HCT116 (cell line): ENCODE measurements around the gene KCNK4. TPM values are rescaled to one million over a fixed set of nuclear protein-coding genes. Genes with fewer than 3 reads are reported as not detected.

Source experiments
- ATAC-seq: fragments of 200-7000 bp; cut with Tn5 transposase; 2 replicates; pipeline ENCODE4 v1.9.1; 2020; ENCODE audit warnings: mild to moderate bottlenecking, moderate library complexity
- BruUV-seq: library from RNA; stranded (reverse); fragments of 400-500 nt; replicated peaks from 2 replicates; lab custom pipeline; 2021; lab: Mats Ljungman, UMichigan
- CTCF ChIA-PET: fragments of 300-600 bp; sonication (Branson Sonifier 250); formaldehyde crosslinking; loops from one replicate; lab custom pipeline; 2021; ENCODE audit warnings: antibody characterized with exemption; lab: Charles Lee
- POLR2A ChIA-PET: fragments of 300-600, 350-600 bp; sonication (Branson Sonifier 250); formaldehyde crosslinking; loops from one replicate; lab custom pipeline; 2021; ENCODE audit warnings: antibody characterized with exemption; lab: Charles Lee
- RAD21 ChIA-PET, 2 experiments: fragments of 300-600 bp; sonication (Branson Sonifier 250); formaldehyde crosslinking; loops; one replicate each; lab custom pipeline; 2023; ENCODE audit warnings: low total read pairs in 2 of 2; ENCODE audit not compliant: uncharacterized antibody in 2 of 2, unreplicated experiment in 2 of 2, low non-redundant PET in 1 of 2; lab: Charles Lee
- DNase-seq: peaks from one replicate; pipeline ENCODE4 v3.0.0-alpha.2; 2010; ENCODE audit warnings: low read depth, low spot score
- H2AFZ ChIP-seq: fragments of 200-600 bp; shearing (Covaris generic), sonication (generic); 2 replicates; pipeline ENCODE4 v1.6.1; 2017; ENCODE audit warnings: low read depth, mixed run types, mixed read lengths, antibody characterized with exemption, low read length; ENCODE audit not compliant: poor library complexity, severe bottlenecking
- H3K27ac ChIP-seq: 2 replicates; pipeline ENCODE4 v1.5.1; 2012; ENCODE audit warnings: low read depth, low read length
- H3K27me3 ChIP-seq: fragments of 200-600 bp; sonication (generic); 2 replicates; pipeline ENCODE4 v1.6.1; 2016; ENCODE audit warnings: mixed run types, low read length, mixed read lengths; ENCODE audit not compliant: insufficient read depth
- H3K36me3 ChIP-seq, 2 experiments: fragments of 200-500 bp in 1 of 2; fragments of 200-600 bp in 1 of 2; sonication (Bioruptor generic) in 1 of 2; sonication (generic) in 1 of 2; 2 replicates each; pipeline versions ENCODE4 v1.5.1 to v1.6.1; 2014 to 2016; ENCODE audit warnings: low read length in 2 of 2, inconsistent platforms in 1 of 2, mixed read lengths in 1 of 2, mixed run types in 1 of 2; ENCODE audit not compliant: insufficient read depth in 2 of 2, control insufficient read depth in 1 of 2
- H3K4me1 ChIP-seq, 2 experiments: fragments of 200-600 bp in 1 of 2; sonication (generic) in 1 of 2; 2 replicates each; pipeline versions ENCODE4 v1.5.1 to v1.6.1; 2012 to 2017; ENCODE audit warnings: low read length in 2 of 2, inconsistent platforms in 1 of 2, mild to moderate bottlenecking in 1 of 2, mixed read lengths in 1 of 2, mixed run types in 1 of 2, moderate library complexity in 1 of 2; ENCODE audit not compliant: insufficient read depth in 2 of 2, control insufficient read depth in 1 of 2
- H3K4me2 ChIP-seq: fragments of 200-600 bp; sonication (generic); 2 replicates; pipeline ENCODE4 v1.6.1; 2017; ENCODE audit warnings: mixed run types, low read length, mixed read lengths
- H3K4me3 ChIP-seq, 2 experiments: fragments of 200-600 bp in 1 of 2; sonication (generic) in 1 of 2; replicated peaks in 1 of 2; 2 replicates each; pipeline ENCODE4 v1.5.1; 2011 to 2016; ENCODE audit warnings: low read length in 2 of 2, control low read depth in 1 of 2, low read depth in 1 of 2, mild to moderate bottlenecking in 1 of 2, mixed read lengths in 1 of 2, mixed run types in 1 of 2
- H3K79me2 ChIP-seq: fragments of 200-600 bp; sonication (generic); 2 replicates; pipeline ENCODE4 v1.6.1; 2017; ENCODE audit warnings: mild to moderate bottlenecking, mixed run types, low read length, moderate library complexity, mixed read lengths; ENCODE audit not compliant: insufficient read depth
- H3K9ac ChIP-seq: fragments of 200-600 bp; sonication (generic); 2 replicates; pipeline ENCODE4 v1.6.1; 2016; ENCODE audit warnings: low read length, mixed read lengths
- H3K9me2 ChIP-seq: fragments of 200-600 bp; sonication (generic), shearing (Covaris generic); 2 replicates; pipeline ENCODE4 v1.6.1; 2017; ENCODE audit warnings: mixed run types, mild to moderate bottlenecking, moderate library complexity; ENCODE audit not compliant: insufficient read depth
- H3K9me3 ChIP-seq, 2 experiments: fragments of 200-500 bp in 1 of 2; fragments of 200-600 bp in 1 of 2; sonication (Bioruptor generic) in 1 of 2; sonication (generic) in 1 of 2; 2 replicates each; pipeline ENCODE4 v1.6.1; 2014 to 2017; ENCODE audit warnings: low read length in 2 of 2, mixed read lengths in 2 of 2, inconsistent platforms in 1 of 2, low read depth in 1 of 2, mild to moderate bottlenecking in 1 of 2, mixed run types in 1 of 2, moderate library complexity in 1 of 2; ENCODE audit not compliant: control insufficient read depth in 1 of 2, insufficient read depth in 1 of 2
- H4K20me1 ChIP-seq: fragments of 200-600 bp; sonication (generic), shearing (Covaris generic); 2 replicates; pipeline ENCODE4 v1.6.1; 2017; ENCODE audit warnings: mixed run types, mild to moderate bottlenecking, moderate library complexity; ENCODE audit not compliant: insufficient read depth
- ATF3 ChIP-seq: IDR thresholded peaks from 2 replicates; pipeline ENCODE4 v1.6.1; 2012
- EZH2 ChIP-seq: fragments of 200-600 bp; sonication (generic); IDR thresholded peaks from 2 replicates; pipeline ENCODE4 v1.6.1; 2017; ENCODE audit warnings: antibody characterized with exemption, mixed run types
- EZH2phosphoT487 ChIP-seq: fragments of 200-600 bp; IDR thresholded peaks from 2 replicates; pipeline ENCODE4 v1.6.1; 2018; ENCODE audit warnings: antibody characterized with exemption, borderline replicate concordance
- REST ChIP-seq: IDR thresholded peaks from 2 replicates; pipeline ENCODE4 v1.6.1; 2012; ENCODE audit warnings: low read depth
- SRF ChIP-seq: IDR thresholded peaks from 2 replicates; pipeline ENCODE4 v1.6.1; 2012; ENCODE audit warnings: low read depth
- ZFX ChIP-seq: fragments of 450-650 bp; IDR thresholded peaks from 2 replicates; pipeline ENCODE4 v1.6.1; 2017
- intact Hi-C: fragments of 100-400 bp; cut with micrococcal nuclease; formaldehyde crosslinking; loops from 2 replicates; pipeline ENCODE4 v1.10.0; 2022
- total RNA-seq: library from RNA; stranded (reverse); gene quantifications from one replicate; pipeline ENCODE4 v1.2.1, GENCODE V29; 2021; ENCODE audit not compliant: unreplicated experiment
- TF ChIP-seq, protein P1 (sequence below): IDR thresholded peaks from 2 replicates; pipeline ENCODE4 v1.6.1; 2011; ENCODE audit warnings: mild to moderate bottlenecking, low read length, moderate library complexity; ENCODE audit not compliant: insufficient replicate concordance; ENCODE audit errors: extremely low read depth

The KCNK4 gene
- total RNA-seq, 1 experiment from 2014 or later: not detected

DNA sequence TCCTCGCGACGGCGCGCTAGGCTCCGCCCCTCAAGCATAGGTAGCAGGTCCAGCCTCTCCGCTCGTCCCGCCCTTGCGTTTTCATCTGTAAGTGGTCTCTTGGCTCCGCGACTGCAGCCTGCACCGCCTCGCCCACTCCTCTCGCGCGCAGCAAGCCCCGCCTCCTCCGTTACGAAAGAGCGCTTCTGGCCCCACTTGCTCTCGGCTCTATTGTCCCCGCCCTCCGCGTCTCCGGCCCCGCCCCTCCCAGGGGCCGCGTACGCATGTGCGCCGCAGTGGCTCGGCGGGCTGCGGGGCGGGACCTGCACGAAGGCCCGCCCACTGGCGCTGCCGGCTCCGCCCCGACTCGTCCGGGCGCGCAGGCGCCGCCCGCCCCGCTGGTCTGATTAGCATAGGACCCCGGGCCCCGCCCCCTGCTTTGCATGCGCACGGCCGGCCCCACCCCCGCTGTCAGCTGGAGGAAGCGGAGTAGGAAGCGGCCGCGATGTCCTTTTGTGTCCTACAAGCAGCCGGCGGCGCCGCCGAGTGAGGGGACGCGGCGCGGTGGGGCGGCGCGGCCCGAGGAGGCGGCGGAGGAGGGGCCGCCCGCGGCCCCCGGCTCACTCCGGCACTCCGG is 14.1 kb downstream of the KCNK4 start, which contains the start of gene ESRRA:
TSS of gene ESRRA (plus strand) at position 450 of the 616 bp plus-strand sequence. CDS start 1,656 bp downstream, outside the sequence.
- Histone ChIP-seq H4K20me1 (no peaks in the 10 kb centered on the region), H3K4me3 (peak within 1 kb of the TSS; percentile 67 to 81), H3K27me3 (no peaks in the 10 kb centered on the region), H3K9me2 (no peaks in the 10 kb centered on the region), H3K4me1 (peaks cover 12 to 55% of the 10 kb centered on the region in 2 experiments; a peak in 3 of 4 replicates), H3K9me3 (no peaks in the 10 kb centered on the region), H3K79me2 (peaks cover 32% of the 10 kb centered on the region), H3K36me3 (peaks cover 0 to 8% of the 10 kb centered on the region in 2 experiments; a peak in 1 of 4 replicates), H3K27ac (peak within 1 kb of the TSS; percentile 99), H3K4me2 (peak within 1 kb of the TSS; percentile 98), H2AFZ (no peak within 1 kb of the TSS), H3K9ac (peak within 1 kb of the TSS; percentile 92)
- peak; percentile 74 for ATAC-seq
- ChIA-PET POLR2A (interaction anchor here (1.0 to 5.5 kb wide), 7 partner anchors 13 to 1464 kb away, joined by 3 to 30 read pairs (median 8); partner anchors contain the start of genes PRDX5, STIP1, TRMT112 and VEGFB), CTCF (interaction anchor here (0.7 to 5.8 kb wide), 19 partner anchors 9 to 383 kb away, joined by 3 to 80 read pairs (median 6); partner anchors contain the start of genes BAD, FERMT3, FKBP2 and GPR137), RAD21 (interaction anchor here (0.6 to 2.5 kb wide), 6 partner anchors 13 to 101 kb away, joined by 4 to 7 read pairs (median 4); partner anchors contain the start of gene PRDX5 (in 2 of the 2))
- no TSS peak for BruUV-seq
- peak; percentile 96 for DNase-seq
- TF ChIP-seq SRF: no peak
- no peak for TF ChIP-seq EZH2
- TF ChIP-seq ATF3: no peak
- TF ChIP-seq, protein P1, sequence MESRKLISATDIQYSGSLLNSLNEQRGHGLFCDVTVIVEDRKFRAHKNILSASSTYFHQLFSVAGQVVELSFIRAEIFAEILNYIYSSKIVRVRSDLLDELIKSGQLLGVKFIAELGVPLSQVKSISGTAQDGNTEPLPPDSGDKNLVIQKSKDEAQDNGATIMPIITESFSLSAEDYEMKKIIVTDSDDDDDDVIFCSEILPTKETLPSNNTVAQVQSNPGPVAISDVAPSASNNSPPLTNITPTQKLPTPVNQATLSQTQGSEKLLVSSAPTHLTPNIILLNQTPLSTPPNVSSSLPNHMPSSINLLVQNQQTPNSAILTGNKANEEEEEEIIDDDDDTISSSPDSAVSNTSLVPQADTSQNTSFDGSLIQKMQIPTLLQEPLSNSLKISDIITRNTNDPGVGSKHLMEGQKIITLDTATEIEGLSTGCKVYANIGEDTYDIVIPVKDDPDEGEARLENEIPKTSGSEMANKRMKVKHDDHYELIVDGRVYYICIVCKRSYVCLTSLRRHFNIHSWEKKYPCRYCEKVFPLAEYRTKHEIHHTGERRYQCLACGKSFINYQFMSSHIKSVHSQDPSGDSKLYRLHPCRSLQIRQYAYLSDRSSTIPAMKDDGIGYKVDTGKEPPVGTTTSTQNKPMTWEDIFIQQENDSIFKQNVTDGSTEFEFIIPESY: peak; percentile 8
- no peak for TF ChIP-seq EZH2phosphoT487
- no peak for TF ChIP-seq REST
- no peak for TF ChIP-seq ZFX
- intact Hi-C loops: loop anchor here (2.0 to 5.0 kb wide), 3 partner anchors 37 to 64 kb away; partner anchors contain the start of genes CCDC88B, FKBP2 and PLCB3
